ENCODE results near the gene LRRC32. TPM values are rescaled to one million over a fixed set of nuclear protein-coding genes. Genes with fewer than 3 reads are reported as not detected.

LRRC32 gene
- polyA plus RNA-seq, 4 donors: 68.1 to 74.3 (median 72.2) TPM

- no peak for DNase-seq (ENCODE audit: low read depth in 4 of 4, low spot score in 3 of 4)
Observed at GRCh38 chr11:76665921-76666351, 4.6 kb downstream of the LRRC32 start.

DNA sequence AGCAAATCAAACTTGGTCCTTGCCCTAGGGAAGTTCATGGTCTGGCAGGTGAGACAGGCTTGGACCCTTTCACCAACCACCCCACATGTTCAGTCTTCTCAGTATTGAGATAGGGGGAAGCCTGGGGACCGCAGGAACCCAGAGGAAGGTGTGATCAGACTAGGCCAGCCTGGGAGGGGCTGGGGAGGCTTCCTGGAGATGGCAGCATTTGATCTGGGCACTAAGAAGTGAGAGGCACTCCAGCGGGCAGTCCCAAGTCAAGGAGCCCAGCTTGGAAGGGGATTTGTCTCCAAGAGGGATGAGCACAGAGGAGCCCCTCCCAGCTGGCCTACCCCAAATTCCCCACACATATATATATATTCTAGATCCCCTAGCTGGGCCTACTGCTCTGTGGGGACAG, 5.4 kb downstream of the LRRC32 start:
- DNase-seq (ENCODE audit: low read depth in 4 of 4, low spot score in 3 of 4): no peak

DNA sequence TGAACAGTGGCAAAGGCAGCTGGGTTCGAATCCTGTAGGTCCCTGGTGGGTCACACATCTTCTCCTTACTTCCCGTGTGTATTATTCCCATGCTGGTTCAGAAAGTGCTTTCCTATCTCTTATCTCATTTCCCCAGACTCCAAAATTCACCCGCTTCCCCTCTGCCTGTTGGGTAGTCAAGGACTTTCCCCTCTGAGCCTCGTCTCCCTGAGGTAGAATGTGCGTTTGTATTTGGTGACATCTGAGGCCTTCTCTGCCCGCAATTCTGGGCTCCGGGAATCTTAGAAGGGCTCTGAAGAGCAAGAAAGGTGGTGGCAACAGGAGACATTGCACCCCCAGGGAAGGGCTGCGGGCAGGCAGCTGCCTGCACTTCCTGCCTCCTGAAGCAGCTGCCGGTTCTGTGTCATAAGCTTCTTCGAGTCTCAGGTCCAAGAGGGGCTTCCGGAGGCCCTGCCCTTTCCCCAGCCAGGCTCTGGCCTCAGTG, 5.9 kb downstream of the LRRC32 start:
- no peak for DNase-seq (ENCODE audit: low read depth in 4 of 4, low spot score in 3 of 4)

GRCh38 chr11:76663912-76664440, 6.6 kb downstream of the LRRC32 start:
- no peak for DNase-seq (ENCODE audit: low read depth in 4 of 4, low spot score in 3 of 4)

DNA sequence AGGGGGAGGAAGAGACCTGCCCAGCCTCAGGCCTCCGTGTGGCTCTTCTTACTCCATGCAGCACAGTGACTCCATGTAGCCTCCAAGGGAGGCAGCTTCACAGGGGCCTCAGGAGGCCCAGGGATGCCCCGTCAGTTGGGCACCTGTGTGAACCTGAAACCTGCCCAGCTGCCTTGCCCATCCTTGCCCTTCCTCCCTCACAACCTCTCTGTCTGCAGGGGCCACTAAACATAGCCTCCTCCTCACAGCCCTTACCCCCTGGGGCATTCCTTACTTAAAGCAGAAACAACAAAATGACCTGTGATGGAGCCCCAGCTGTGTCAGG, 7.1 kb downstream of the LRRC32 start:
- no peak for DNase-seq (ENCODE audit: low read depth in 4 of 4, low spot score in 3 of 4)

DNA sequence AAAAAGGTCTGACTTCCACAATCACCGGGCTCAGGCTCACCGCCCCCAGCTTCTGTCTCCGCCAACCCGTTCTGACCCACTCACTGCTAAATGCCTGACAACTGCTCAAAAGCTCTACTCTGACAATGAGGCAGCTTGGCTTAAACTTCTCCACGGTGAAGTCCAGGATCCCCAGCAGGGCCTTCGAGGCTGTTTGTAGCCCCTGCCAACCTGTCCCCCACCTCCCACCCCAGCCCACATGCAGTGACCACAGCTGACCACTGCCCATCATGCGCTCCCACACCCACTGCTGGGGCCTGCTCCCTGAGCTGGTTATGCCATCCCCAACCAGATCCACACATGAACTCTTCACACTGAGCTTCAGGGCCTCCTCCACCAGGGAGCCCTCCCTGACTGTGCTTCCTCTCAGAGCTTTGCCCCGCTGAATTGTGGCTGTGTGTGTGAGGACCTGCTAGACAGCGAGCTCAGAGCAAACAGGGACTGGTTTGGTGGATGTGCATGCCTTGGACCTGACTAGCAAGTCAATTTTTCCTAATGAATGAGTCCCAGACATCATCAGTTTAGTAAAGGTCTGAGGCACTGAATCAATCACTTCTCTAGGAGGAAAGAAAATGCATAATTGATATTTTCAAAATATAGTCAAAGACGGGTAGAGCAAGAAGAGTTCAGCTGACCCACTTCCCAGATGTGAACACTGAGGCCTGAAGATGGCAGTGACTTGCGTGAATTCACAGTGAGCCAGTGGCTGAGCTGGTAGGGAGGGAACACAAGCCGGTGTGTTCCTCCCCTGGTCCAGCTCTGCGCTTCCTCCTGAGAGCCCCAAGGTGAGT, 7.7 kb downstream of the LRRC32 start:
- no peak for DNase-seq (ENCODE audit: low read depth in 4 of 4, low spot score in 3 of 4)

DNA sequence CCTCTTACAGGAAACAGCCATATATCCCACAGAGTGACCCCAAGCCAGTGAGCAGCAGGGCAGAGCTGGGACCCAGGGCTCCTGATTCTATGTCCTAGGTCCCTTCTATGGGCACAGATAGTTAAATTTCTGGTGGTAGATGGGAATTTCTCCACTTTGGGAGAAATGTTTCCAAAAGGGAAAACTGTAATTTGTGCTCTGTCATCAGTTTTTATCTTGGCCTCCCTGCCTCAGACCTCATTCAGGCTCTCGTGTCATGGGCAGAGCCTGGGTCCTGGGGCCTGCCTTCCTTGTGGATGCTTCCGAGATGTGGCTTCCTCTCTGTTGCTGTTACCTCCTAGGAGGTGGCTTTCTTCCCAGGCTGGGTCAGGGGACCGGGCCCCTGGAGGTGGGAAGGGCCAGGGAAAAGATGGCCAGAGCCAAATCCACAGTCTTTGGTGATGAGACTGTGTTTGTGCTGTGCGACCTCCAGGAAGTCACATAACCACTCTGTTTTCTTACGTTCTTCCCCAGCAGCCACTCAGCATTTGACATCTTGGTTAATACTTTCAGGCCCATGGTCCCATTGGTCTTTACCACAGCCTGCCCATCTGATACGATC, 8.6 kb downstream of the LRRC32 start:
- no peak for DNase-seq (ENCODE audit: low read depth in 4 of 4, low spot score in 3 of 4)

- DNase-seq (ENCODE audit: low read depth in 4 of 4, low spot score in 3 of 4): no peak
Observed at GRCh38 chr11:76661306-76661751, 9.2 kb downstream of the LRRC32 start.

DNA sequence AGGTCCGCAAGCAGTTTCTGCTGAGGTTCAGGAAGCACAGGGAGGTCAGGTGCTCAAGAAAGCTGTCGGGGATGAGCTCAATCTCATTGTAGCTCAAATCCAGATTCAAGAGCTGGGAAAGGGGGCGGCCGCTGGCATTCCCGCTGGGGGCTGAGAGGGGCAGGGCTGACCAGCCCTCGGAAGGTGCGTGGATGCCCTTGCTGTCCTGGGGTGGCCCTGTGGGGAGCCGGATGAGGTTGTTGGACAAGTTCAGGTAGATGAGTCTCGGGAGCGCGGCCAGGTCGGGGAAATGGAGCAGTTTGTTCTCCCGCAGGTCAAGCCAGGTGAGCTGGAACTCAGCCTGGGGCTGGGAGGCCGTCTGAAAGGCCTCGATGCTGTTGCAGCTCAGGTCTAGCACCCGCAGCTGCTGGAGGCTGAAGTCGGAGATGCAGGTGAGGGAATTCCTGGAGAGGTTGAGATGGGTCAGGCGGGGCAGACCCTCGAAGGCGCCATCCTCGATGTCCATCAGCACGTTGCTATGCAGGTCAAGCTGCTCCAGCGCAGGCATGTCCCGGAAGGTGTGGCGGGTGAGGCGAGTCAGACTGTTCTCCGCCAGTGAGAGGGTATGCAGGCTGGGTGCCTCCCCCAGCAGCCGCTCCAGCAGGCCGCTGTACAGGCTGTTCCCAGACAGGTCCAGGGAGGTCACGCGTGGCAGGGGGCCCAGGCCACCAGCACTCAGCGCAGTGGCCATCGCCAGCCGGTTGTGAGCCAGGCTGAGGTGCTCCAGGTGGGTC, 9.8 kb downstream of the LRRC32 start:
- DNase-seq (ENCODE audit: low read depth in 4 of 4, low spot score in 3 of 4): no peak

DNA sequence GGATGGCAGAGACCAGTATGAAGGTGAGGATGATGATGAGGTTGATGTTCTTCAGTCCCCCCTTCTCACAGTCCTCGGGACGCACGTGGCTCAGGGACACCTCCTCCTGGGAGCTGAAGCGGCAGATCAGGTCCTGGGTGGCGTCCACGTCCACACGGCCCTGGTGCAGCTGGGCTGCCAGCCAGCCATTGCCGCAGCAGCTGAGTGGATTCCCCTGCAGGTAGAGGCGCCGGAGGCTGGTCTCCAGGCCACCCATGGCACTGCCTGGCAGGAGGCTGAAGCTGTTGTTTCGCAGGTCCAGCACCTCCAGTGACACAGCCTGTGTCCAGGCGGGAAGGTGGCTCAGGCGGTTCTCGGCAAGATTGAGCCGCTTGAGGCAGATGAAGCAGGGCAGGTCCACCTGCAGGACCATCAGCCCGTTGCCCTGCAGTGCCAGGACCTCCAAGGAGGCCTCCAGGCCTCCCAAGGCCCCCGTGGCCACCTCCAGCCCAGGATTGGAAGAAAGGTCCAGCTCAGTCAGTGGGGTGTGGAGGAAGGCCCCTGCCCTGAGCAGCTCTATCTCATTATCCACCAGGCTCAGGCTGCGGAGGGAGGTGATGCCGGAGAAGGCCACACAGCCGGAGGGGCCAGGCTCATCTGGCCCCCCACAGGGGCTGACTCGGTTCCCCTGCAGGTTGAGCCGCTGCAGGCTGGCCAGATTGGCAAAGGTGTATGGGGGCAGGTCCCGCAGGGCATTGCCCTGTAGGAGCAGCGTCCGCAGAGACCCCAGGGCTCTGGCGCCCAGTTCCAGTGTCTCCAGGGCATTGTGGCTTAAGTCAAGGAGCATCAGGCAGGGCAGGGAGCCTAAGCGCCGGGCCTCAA, 10.6 kb downstream of the LRRC32 start:
- DNase-seq (ENCODE audit: low read depth in 4 of 4, low spot score in 3 of 4): no peak

GRCh38 chr11:76658651-76659650, 11.6 kb downstream of the LRRC32 start:
- DNase-seq (ENCODE audit: low read depth in 4 of 4, low spot score in 3 of 4): no peak

DNA sequence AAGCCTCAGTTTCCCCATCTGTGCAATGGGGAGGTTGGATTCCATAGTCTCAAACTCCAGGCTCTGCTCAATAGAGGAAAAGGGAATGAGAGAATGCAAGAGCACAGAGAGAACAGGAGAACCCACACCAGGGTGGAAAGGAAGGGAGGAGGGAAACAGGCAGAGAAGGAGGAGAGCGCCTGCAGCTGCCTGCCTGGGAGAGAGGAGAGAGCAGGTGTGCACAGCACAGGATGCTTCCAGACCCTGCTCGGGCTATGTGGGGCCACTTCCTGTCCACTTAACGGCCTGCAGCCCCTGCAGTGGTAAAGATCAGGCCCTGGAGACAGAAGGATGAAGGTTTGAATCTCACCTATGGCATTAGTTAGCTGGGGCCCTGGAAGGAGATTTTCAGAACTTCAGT, 12.3 kb downstream of the LRRC32 start:
- DNase-seq (ENCODE audit: low read depth in 4 of 4, low spot score in 3 of 4): no peak

DNA sequence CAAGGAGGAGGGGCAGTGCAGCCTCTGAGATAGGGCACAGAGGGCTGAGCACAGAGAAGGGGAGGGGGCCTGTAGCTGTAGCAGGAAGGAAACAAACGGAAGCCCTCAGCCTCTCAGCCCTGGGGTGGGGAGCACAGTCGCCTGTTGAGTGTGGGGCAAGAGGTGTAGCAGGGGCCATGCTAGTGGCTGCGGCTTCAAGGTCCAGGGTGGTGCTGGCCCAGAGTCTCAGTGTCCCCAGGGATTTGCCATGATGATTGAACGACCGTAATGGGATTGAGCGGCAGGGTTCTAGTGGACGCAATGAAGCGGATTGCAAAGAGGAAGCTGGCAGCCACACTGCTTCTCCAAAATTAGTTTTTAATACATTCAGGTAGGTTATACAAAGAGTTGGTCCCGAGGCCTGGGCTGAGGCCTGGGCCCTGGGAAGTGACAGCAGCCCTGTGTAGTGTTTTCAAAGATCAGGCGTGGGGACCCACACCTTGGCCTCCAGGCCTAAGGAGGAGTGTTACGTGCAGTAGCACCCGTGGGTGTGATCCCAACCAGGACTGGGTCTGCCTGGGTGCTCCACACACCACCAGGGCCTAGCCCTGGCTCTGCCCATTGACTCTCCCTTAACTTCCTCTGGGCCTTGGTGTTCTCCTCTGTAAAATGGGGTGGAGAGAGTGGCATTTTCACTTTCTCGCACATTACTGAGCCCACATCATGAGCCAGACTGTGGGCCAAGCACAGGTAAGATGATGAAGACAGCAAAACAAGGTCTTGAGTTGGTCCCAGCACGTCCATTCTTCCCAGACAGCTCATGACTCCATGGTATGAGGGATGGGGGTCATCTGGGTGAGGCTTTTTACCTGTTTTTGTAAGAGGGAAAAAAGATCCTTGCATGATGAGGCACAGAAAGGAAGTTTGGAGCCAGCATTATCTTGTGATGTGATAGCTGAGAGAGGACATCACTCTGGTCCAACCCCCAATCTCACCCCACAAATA, 13.1 kb downstream of the LRRC32 start:
- DNase-seq (ENCODE audit: low read depth in 4 of 4, low spot score in 3 of 4): no peak

GRCh38 chr11:76656571-76657081, 13.9 kb downstream of the LRRC32 start:
- DNase-seq (ENCODE audit: low read depth in 4 of 4, low spot score in 3 of 4): no peak

GRCh38 chr11:76656050-76656531, 14.5 kb downstream of the LRRC32 start:
- DNase-seq (ENCODE audit: low read depth in 4 of 4, low spot score in 3 of 4): no peak

DNA sequence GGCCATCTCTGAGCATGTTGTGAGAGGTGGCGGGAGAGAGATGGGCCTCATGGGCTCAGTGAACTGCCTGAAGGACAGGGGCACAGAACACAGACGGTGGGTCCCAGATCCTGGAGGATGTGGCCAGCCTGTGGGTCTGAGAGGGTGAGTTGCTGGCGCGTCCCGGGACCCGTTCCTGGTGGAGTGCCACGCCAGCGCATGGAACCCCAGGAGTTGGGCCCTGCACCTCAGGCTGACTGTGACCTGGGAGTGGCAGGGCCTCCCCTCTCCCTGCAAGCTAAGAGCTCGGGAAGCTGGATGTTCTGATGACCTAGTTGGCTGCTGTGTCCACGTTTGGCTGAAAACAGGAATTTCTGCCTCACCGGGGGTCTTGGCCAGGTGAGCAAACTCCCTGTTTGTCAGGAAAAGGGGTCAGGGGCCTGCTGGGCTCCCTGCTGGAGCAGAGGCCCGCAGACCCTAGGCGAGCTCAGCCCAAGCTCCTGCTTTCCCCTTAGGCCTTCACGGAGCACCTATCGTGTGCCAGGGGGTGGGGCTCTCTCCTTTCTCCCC, 15.0 kb downstream of the LRRC32 start:
- no peak for DNase-seq (ENCODE audit: low read depth in 4 of 4, low spot score in 3 of 4)

GRCh38 chr11:76654980-76655379, 15.6 kb downstream of the LRRC32 start:
- DNase-seq (ENCODE audit: low read depth in 4 of 4, low spot score in 3 of 4): no peak

Data from right renal pelvis (tissue), 4 donors.